ENCODE measurements around the gene KRT16.

- TF ChIP-seq CTCF (conservative IDR thresholded peaks at IDR 0.05; ENCODE audit: low read depth, low read length) (no peak), EZH2 (IDR thresholded peaks at IDR 0.05; ENCODE audit: low read length, unreplicated experiment) (no peak)
Measured at GRCh38 chr17:41578538-41578937, 34.0 kb downstream of the KRT16 start.
